Aortic smooth muscle cell (primary cell): ENCODE measurements around the gene GPR18. TPM values are rescaled to one million over a fixed set of nuclear protein-coding genes. Genes with fewer than 3 reads are reported as not detected.

Source experiments
- total RNA-seq: library from RNA; depleted of rRNA; stranded (reverse); fragments of >200 nt; gene quantifications from 2 replicates; pipeline ENCODE4 v1.2.3, GENCODE V29; 2014

GPR18 gene, protein sequence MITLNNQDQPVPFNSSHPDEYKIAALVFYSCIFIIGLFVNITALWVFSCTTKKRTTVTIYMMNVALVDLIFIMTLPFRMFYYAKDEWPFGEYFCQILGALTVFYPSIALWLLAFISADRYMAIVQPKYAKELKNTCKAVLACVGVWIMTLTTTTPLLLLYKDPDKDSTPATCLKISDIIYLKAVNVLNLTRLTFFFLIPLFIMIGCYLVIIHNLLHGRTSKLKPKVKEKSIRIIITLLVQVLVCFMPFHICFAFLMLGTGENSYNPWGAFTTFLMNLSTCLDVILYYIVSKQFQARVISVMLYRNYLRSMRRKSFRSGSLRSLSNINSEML
- not detected in 2 replicates for total RNA-seq

DNA sequence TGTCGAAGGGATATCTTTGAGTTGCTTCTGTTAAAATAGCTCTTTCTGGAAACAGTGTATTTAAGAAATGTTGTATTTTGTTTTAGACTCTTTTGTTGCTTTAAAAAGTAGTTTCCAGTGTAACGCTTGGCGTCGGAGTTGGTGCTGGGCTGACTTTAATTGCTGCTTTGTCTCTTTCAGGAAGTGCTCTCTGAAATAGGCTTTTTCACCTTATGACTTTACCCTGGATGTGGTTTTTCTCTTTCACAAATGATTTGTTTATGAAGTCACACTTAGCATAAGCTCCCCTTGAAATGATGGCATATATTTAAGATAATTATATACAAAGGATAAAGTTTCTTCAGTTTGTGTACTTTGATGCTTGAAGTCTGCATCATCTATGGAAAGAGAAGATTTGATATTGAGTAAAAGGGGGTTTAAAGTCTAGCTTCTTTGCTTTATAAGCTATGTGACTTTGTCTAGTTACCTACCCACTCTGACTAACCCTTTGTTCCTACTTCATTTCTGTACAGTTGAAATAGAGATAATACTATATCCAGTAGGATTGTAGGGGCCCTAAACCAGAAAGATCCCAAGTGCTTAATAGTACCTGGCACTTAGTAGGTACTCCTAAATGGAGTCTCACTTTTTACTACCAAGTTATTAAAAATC is at the start of gene GPR18:
Gene GPR18, minus strand, starts transcription at position 170 of the 651 bp plus-strand sequence. CDS start 2,507 bp downstream, outside the sequence.

DNA sequence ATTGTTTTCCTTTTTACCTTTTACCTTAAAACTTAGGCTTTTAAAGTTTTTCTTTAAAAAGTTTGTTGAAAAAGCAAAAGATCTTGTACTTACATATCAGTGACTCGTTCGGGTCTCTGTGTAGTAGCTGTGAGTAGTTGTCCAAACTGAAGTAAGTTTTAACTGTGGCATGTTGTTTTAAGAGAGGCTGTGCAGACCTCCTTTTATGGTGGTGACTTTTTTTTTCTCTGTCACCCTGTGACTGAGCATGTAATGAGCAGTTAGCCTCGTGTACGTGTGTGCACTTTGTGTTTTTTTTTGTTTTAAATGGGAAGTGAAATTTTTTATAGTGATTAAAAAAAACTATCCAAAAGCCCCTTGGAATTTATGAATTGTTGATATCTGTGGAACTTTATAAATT is 49.1 kb upstream of the GPR18 start, which contains the start of gene GPR183:
Gene GPR183, minus strand, starts transcription at position 153 of the 400 bp plus-strand sequence. CDS start 11,254 bp downstream, outside the sequence.

Other genes with a start within 250 kb of the GPR18 start
- gene UBAC2, start 57.5 kb downstream of the GPR18 start, total RNA-seq: 22.9 and 29.3 TPM in 2 replicates
- not detected in 2 replicates for gene GPR183, start 49.0 kb upstream of the GPR18 start, total RNA-seq
- 153 and 168 TPM in 2 replicates for gene TM9SF2, start 243.1 kb upstream of the GPR18 start, total RNA-seq